Activated CD4-positive, CD25-positive, alpha-beta regulatory T cell treated with anti-CD3 and anti-CD28 coated beads, Interleukin-2, amount 50 U/mL, for 72 hours (primary cell): ENCODE measurements around the gene ZNF586.
"Not testable (repeated sequence)": the region's sequence is repeated elsewhere in the genome, so short reads cannot be mapped to it uniquely, and the experiment has no call there.

Experiments used
- DNase-seq: peaks from one replicate; pipeline ENCODE4 v3.0.0; 2021

The ZNF586 gene

GRCh38 chr19:57769345-57770131 lies at the start of gene ZNF586:
Gene ZNF586, plus strand, starts transcription at chr19:57769676. Its CDS starts 167 bp downstream, at chr19:57769843.
- peak; percentile 81 for DNase-seq

- DNase-seq = no peak
Observed at GRCh38 chr19:57719901-57720519, 49.5 kb upstream of the ZNF586 start.

GRCh38 chr19:57720878-57721277 lies 48.6 kb upstream of the ZNF586 start:
- no peak for DNase-seq

- peak; percentile 42 for DNase-seq
Observed at GRCh38 chr19:57738320-57738719, 31.2 kb upstream of the ZNF586 start.

- not testable (repeated sequence) for DNase-seq
Observed at GRCh38 chr19:57738770-57739169, 30.7 kb upstream of the ZNF586 start.

GRCh38 chr19:57746580-57747471 lies 22.6 kb upstream of the ZNF586 start, which contains the start of gene ZNF776:
Gene ZNF776, plus strand, starts transcription at chr19:57746815. Its CDS starts 244 bp downstream, at chr19:57747059.
- peak; percentile 71 for DNase-seq

DNA sequence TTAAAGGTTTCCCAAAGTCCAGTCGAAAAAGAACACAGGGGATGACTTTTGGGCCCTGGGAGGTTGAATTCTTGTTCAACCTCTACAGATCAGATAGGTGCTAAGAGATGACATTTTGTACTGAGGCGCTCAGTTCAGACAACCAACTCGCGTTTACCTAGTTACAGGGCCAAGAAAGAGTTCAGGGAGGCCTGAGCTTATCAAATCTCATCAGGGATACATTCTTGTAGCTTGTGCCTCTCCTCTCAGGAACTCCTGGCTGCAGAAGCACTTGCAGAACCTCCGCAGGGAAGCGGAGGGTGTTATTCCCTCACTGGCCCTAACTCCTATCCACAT lies 22.0 kb upstream of the ZNF586 start:
- no peak for DNase-seq

- no peak for DNase-seq
Observed at GRCh38 chr19:57748029-57748428, 21.4 kb upstream of the ZNF586 start.

DNA sequence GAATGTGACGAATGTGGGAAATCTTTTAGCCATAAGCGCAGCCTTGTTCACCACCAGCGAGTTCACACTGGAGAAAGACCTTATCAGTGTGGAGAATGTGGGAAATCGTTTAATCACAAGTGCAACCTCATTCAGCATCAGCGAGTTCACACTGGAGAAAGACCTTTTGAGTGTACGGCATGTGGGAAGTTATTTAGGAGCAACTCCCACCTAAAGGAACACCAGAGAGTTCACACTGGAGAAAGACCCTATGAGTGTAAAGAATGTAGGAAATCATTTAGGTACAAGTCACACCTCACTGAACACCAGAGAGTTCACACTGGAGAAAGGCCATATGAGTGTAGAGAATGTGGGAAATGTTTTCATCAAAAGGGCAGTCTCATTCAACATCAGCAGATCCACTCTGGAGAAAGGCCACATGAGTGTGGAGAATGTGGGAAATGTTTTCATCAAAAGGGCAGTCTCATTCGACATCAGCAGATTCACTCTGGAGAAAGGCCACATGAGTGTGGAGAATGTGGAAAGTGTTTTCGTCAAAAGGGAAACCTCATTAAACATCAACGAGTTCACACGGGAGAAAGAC lies 15.3 kb upstream of the ZNF586 start:
- no peak for DNase-seq

DNA sequence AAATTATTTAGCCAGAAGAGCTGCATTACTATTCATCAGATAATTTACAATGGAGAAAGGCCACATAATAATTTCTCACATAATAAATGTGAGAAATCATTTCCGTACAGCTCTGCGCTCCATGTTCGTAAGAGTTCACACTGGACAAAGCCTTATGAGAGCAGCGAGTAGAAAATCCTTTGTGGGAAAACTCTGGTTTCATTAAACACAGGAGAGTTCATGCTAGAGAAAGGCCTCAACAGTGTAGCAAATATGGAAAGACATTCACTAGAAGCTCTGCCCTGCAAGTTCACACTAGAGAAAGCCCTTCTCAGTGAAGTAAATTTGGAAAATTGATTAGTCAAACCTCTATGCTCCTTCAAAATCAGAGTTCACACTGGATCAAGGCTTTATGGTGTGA lies 14.4 kb upstream of the ZNF586 start:
- no peak for DNase-seq

DNA sequence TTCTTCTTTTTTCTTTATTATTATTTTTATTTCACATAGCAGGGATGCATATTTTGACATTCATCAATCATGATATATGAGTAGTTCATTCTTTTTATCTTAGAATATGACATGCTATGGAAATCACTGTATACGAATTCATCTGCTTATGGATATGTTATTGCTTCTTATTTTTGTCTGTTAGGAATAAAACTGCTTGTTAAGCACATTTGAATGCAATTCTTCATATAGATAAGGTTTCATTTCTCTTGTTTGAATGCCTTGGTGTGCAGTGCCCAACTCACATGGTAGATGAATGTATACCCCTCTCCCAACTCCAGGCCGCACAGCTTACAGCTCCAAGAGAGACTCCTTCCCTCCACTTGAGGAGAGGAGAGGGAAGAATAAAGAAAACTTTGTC lies 11.5 kb upstream of the ZNF586 start:
- no peak for DNase-seq

DNA sequence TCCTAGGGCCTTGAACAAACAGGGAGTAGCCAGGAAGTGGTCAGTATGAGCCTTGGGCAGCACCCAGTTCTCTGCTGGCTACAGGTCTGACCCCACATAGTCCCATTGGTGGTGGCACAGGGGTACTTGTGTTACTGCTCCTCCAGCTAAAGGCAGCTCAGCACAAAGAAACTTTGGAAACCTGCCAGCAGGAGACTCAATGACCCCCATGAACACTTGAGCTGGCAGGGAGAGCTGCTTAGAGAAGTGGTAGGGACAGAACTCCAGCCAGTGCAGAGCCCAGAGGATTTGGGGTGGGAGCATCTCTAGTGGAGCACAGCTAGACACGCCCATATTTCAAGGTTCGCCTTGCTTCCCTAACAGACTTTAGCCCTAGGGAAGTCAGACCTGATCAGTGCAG lies 10.4 kb upstream of the ZNF586 start:
- DNase-seq = no peak

DNA sequence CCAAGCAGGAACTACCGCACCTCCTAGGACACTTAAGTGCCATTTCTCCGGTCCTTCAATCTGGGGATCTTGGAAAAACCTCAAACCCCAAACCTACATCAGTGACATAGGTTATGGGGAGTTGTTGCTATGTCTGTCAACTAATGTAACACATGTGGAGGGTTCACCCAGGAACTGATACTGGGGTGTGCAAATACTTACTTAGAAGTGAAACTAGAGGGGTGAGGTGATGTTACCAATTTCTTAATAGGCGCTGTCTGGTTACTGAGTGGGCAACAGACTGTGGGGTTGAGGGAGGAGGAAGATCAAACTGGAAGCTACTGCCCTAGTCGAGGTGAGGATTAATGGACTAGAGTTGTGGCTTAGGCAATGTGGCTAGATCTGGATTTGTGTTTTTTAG lies 1.9 kb downstream of the ZNF586 start:
- DNase-seq = no peak

DNA sequence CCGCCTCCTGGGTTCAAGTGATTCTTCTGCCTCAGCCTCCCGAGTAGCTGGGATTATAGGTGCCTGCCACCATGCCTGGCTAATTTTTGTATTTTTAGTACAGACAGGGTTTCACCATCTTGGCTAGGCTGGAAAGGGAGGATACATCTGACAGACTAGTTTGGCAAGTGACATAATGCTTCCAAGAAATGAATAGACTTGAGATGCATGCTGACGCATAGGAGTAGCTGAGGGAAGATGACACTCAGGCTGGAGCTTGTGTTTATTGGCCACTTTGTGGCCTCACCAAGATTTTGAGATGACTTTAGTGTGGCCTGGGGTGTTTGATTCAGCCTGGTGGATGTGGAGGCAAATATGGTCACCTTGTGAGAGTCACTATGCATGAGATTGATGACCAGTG lies 4.0 kb downstream of the ZNF586 start:
- DNase-seq = no peak

DNA sequence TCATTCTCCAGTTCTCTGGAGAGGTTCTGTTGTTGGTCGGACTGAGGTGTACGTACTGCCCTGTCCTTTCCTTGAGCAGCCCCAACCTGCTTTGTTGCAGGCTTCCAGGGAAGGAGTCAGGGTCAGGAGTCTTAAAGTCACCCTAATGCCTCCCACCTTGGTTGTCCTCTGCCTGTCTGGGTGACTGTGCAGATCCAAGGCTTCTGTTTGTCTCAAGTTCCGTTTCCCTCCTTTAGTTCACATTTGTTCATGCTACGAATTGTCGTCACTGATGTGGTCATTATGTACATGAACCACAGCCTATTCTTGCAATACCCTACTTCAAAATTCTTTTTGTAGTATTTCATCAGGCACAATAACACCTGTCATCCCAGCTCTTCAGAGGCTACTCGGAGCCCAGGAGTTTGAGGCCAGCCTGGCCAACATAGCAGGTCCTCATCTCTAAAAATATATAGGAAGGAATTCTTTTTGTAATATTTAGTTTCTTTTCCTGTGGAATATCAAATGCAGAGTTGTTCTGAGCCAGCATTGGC lies 7.4 kb downstream of the ZNF586 start:
- DNase-seq = no peak

GRCh38 chr19:57778336-57778735 lies 8.9 kb downstream of the ZNF586 start:
- DNase-seq = no peak

- DNase-seq = no peak
Observed at GRCh38 chr19:57779220-57779845, 9.9 kb downstream of the ZNF586 start.

DNA sequence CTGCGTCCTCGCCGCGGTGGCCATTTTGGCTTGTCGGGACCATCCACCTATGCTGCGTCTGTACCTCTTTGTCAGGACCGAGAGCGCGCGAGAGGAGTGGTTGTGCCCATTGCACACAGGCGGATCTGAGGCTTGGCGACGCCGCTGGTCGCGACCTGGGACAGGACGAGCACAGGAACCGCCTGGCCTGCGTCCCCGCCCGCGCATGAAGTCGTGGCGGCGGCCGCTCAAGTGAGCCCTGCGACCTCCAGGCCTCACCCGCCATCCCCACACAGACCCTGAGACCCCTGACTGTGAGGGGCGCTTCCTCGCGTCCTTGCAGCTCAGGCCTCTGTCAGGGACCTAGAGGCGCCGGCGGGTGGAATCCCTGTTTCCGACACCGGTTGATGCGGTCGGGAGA lies 16.8 kb downstream of the ZNF586 start:
- no peak for DNase-seq

DNA sequence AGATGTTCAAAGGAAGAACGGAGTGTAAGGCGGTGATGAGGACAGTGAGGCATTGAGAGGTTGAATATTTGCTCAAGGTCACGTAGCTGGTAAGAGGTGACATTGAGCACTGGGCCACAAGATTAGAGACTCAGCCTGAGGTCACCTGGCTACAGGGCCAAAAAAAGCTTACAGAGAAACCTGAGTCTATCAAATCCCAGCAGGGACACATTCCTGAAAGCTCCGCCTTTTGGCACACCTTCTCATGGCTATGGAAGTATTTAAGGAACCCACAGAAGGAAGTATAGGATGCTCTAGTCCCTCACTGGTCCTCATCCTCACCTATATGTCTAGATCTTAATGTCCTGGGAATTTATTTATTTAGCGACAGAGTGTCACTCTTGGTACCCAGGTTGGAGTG lies 17.4 kb downstream of the ZNF586 start:
- no peak for DNase-seq

GRCh38 chr19:57788114-57788692 lies 18.7 kb downstream of the ZNF586 start:
- DNase-seq = no peak

DNA sequence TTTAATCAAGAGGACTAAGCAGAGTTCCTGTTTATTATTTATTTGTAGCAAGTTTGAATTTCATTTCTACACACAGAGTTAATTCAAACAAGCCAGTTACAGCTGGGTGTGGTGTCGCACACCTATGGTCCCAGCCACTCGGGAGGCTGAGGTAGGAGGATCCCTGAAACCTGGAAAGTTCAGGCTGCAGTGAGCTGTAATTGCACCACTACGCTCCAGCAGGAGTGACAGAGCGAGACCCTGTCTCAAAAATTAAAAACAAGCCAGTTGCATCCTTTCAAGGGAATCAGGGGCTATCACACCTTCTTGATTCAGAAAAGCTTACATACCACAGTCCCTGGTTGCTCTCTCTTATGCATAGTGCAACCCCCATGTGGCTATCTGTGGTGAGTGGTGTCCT lies 19.8 kb downstream of the ZNF586 start:
- DNase-seq = no peak

DNA sequence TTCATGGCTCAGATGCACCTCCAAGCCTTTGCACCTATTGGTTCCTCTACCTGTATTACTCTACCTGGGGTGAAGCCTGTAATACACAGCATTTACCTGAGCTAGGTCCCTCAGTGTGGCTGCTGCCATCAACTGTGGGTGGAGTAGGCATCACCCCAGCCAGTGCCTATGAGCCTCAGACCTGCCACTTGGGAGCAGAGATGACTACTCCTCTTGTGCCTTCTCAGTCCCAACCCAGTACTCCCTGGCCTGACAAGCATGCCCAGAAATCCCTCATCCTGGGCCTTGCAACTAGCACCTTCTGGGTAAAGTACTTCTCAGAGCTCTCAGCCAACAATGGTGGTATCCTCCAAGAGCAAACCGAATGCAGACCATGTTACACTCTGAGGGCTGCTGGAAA lies 27.1 kb downstream of the ZNF586 start:
- not testable (repeated sequence) for DNase-seq
